Glutamatergic neuron (in vitro differentiated cells): ENCODE data around the gene KIF21B. TPM values are rescaled to one million over a fixed set of nuclear protein-coding genes. Genes with fewer than 3 reads are reported as not detected.

ENCODE experiments used
- DNase-seq: peaks from one replicate; pipeline ENCODE4 v3.0.0; 2022
- H3K27ac Mint-ChIP-seq: one replicate; pipeline ENCODE4 v1.8.0; 2020; ENCODE audit warnings: mild to moderate bottlenecking, mixed read lengths, inconsistent platforms; ENCODE audit not compliant: unreplicated experiment
- H3K27me3 Mint-ChIP-seq: one replicate; pipeline ENCODE4 v1.8.0; 2020; ENCODE audit warnings: mild to moderate bottlenecking, moderate library complexity, mixed read lengths, inconsistent platforms; ENCODE audit not compliant: unreplicated experiment
- H3K36me3 Mint-ChIP-seq: one replicate; pipeline ENCODE4 v1.8.0; 2020; ENCODE audit warnings: mild to moderate bottlenecking, mixed read lengths, inconsistent platforms; ENCODE audit not compliant: unreplicated experiment
- H3K4me1 Mint-ChIP-seq: one replicate; pipeline ENCODE4 v1.8.0; 2020; ENCODE audit warnings: mild to moderate bottlenecking, low read depth, mixed read lengths, inconsistent platforms; ENCODE audit not compliant: unreplicated experiment
- H3K4me3 Mint-ChIP-seq: one replicate; pipeline ENCODE4 v1.8.0; 2020; ENCODE audit warnings: mild to moderate bottlenecking, mixed read lengths, inconsistent platforms; ENCODE audit not compliant: unreplicated experiment
- H3K9me3 Mint-ChIP-seq: one replicate; pipeline ENCODE4 v1.8.0; 2020; ENCODE audit warnings: mild to moderate bottlenecking, moderate library complexity, mixed read lengths, inconsistent platforms; ENCODE audit not compliant: unreplicated experiment
- total RNA-seq: library from RNA; stranded (reverse); fragmentation: NEBNext Ultra II Directional; extraction: Animal tissue kit (Norgen Biotek cat#: 25700); gene quantifications from one replicate; pipeline ENCODE4 v1.2.1, GENCODE V29; 2021; ENCODE audit not compliant: unreplicated experiment
- TF ChIP-seq, protein P1 (sequence below): fragments of 200-600 bp; sonication (generic); IDR thresholded peaks from one replicate; pipeline ENCODE4 v1.5.0; 2021; ENCODE audit not compliant: partially characterized antibody, unreplicated experiment

The KIF21B gene
- total RNA-seq, 1 donor from 2014 or later = 51.1 TPM

- Mint-ChIP-seq H3K9me3 (peaks cover 7% of the 10 kb centered on the region), H3K27me3 (peaks cover 1% of the 10 kb centered on the region), H3K36me3 (no peaks in the 10 kb centered on the region), H3K27ac (no peak overlapping the region), H3K4me3 (no peak overlapping the region), H3K4me1 (peaks cover 7% of the 10 kb centered on the region)
- TF ChIP-seq, protein P1, sequence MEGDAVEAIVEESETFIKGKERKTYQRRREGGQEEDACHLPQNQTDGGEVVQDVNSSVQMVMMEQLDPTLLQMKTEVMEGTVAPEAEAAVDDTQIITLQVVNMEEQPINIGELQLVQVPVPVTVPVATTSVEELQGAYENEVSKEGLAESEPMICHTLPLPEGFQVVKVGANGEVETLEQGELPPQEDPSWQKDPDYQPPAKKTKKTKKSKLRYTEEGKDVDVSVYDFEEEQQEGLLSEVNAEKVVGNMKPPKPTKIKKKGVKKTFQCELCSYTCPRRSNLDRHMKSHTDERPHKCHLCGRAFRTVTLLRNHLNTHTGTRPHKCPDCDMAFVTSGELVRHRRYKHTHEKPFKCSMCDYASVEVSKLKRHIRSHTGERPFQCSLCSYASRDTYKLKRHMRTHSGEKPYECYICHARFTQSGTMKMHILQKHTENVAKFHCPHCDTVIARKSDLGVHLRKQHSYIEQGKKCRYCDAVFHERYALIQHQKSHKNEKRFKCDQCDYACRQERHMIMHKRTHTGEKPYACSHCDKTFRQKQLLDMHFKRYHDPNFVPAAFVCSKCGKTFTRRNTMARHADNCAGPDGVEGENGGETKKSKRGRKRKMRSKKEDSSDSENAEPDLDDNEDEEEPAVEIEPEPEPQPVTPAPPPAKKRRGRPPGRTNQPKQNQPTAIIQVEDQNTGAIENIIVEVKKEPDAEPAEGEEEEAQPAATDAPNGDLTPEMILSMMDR = no peak
- no peak for DNase-seq
Observed at GRCh38 chr1:200958597-200958996, 64.9 kb downstream of the KIF21B start.

GRCh38 chr1:200954434-200954833 is 69.1 kb downstream of the KIF21B start:
- H3K36me3 Mint-ChIP-seq = no peaks in the 10 kb centered on the region
- no peak overlapping the region for H3K4me3 Mint-ChIP-seq
- H3K9me3 Mint-ChIP-seq = peaks cover 3% of the 10 kb centered on the region
- TF ChIP-seq, protein P1 = no peak
- no peak overlapping the region for H3K27ac Mint-ChIP-seq
- H3K27me3 Mint-ChIP-seq = peaks cover 1% of the 10 kb centered on the region
- no peaks in the 10 kb centered on the region for H3K4me1 Mint-ChIP-seq
- DNase-seq = no peak

GRCh38 chr1:200951016-200951415 is 72.5 kb downstream of the KIF21B start:
- no peaks in the 10 kb centered on the region for H3K4me1 Mint-ChIP-seq
- peaks cover 5% of the 10 kb centered on the region for H3K9me3 Mint-ChIP-seq
- no peak overlapping the region for H3K4me3 Mint-ChIP-seq
- no peak for DNase-seq
- TF ChIP-seq, protein P1 = no peak
- H3K27ac Mint-ChIP-seq = no peak overlapping the region
- peaks cover 13% of the 10 kb centered on the region for H3K36me3 Mint-ChIP-seq
- H3K27me3 Mint-ChIP-seq = peaks cover 5% of the 10 kb centered on the region

DNA sequence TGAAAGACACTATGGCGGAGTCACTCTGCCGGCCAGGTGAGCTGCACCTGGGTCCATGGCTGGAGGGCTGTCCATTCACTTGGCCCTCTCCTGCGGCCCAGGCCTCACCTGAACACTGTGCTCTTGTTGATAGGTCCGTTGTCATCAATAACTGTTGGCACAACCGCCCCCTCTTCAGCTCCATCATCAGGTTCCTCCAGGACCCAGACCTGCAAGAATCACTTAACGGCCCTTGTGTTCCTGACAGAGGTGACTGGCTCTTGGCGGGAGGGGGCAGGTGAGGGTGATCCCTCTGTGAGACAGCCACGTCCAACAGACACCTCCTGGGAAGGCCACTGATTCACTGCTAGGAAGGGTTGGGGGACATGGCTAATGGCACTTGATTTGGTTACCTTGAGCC is 73.9 kb downstream of the KIF21B start:
- Mint-ChIP-seq H3K27me3 (peaks cover 3% of the 10 kb centered on the region), H3K36me3 (peaks cover 13% of the 10 kb centered on the region), H3K27ac (no peak overlapping the region)

DNA sequence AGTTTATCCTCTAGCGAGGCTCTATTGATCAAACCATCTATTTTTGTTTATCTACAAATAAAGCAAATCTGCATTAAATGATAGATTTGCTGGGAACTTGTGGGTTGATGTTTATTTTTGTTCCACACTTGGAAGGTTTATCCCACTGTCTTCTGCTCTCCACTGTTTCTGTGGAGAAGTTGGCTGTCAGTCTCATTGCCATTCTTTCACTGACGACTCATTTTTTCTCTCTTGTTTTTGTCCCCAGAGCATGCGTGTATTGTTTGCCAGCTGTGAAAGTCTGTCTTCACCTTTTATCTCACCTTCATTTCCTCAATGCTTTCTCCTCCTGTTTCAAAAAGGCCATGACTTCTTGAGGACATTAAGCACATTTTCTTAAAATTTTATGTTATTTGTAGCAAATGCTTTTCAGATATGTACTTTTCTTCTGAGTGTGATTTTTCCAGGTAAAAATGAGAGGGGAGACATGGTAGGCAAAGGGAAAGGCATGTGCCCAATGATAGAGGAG is 76.4 kb downstream of the KIF21B start:
- Mint-ChIP-seq H3K27ac (no peak overlapping the region), H3K4me3 (no peak overlapping the region), H3K36me3 (peaks cover 19% of the 10 kb centered on the region), H3K27me3 (peaks cover 3% of the 10 kb centered on the region), H3K4me1 (no peaks in the 10 kb centered on the region), H3K9me3 (peaks cover 7% of the 10 kb centered on the region)
- TF ChIP-seq, protein P1 = no peak
- DNase-seq = no peak

More for the DNA sequence above, 73.9 kb downstream of the KIF21B start:
- Mint-ChIP-seq H3K9me3 (peaks cover 4% of the 10 kb centered on the region), H3K4me1 (no peaks in the 10 kb centered on the region), H3K4me3 (no peak overlapping the region)
- no peak for DNase-seq
- TF ChIP-seq, protein P1 = no peak
